HG03439 (cell line): ENCODE data around the gene CHKA.

Source experiments
- ATAC-seq: cut with Tn5 transposase; IDR thresholded peaks from one replicate; pipeline ENCODE4 v1.9.1; 2021; ENCODE audit warnings: mild to moderate bottlenecking, moderate library complexity; ENCODE audit not compliant: unreplicated experiment

Gene CHKA

GRCh38 chr11:68004551-68005335 is 116.4 kb downstream of the CHKA start:
- ATAC-seq: no peak

- peak; percentile 38 for ATAC-seq
Measured at GRCh38 chr11:68003846-68004550, 117.2 kb downstream of the CHKA start, which contains the start of gene UNC93B1. UNC93B1 (minus strand) TSS chr11:68004097; CDS start chr11:68004043, 54 bp downstream.

- peak; percentile 37 for ATAC-seq
Measured at GRCh38 chr11:68002938-68003845, 118.0 kb downstream of the CHKA start.
